HepG2 (cell line): ENCODE data around the gene TMEM132D. TPM values are rescaled to one million over a fixed set of nuclear protein-coding genes. Genes with fewer than 3 reads are reported as not detected.

Source experiments
- ATAC-seq: fragments of 200-7000 bp; cut with Tn5 transposase; 3 replicates; pipeline ENCODE4 v1.9.1; 2020; ENCODE audit warnings: mild to moderate bottlenecking, moderate library complexity
- BruUV-seq: library from RNA; stranded (reverse); fragments of 400-500 nt; replicated peaks from 2 replicates; lab custom pipeline; 2021; lab: Mats Ljungman, UMichigan
- CTCF ChIA-PET: fragments of 300-600 bp; formaldehyde crosslinking; extraction: SDS; loops from one replicate; lab custom pipeline; 2021; ENCODE audit warnings: low total read pairs, inconsistent platforms, low intra/inter-chr PET ratio; lab: Yijun Ruan, JAX
- POLR2A ChIA-PET: fragments of 350-600 bp; sonication (Branson Sonifier 250); formaldehyde crosslinking; loops from one replicate; lab custom pipeline; 2020; ENCODE audit warnings: antibody characterized with exemption, inconsistent platforms; lab: Yijun Ruan, JAX
- DNase-seq: peaks from one replicate; pipeline ENCODE4 v3.0.0-alpha.2; 2015; ENCODE audit warnings: low spot score
- FAIRE-seq: peaks from 3 replicates; lab custom pipeline; 2011; peaks lifted over from hg19 to GRCh38; lab: Jason Lieb, UNC
- H2AFZ ChIP-seq: one replicate; pipeline ENCODE4 v1.6.1; 2011; ENCODE audit warnings: low read length, inconsistent platforms
- H3K27ac ChIP-seq: fragments of 300-600 bp; 3 replicates; pipeline ENCODE4 v1.8.0; 2011; ENCODE audit warnings: mixed run types, mild to moderate bottlenecking, mixed read lengths, low read length, inconsistent platforms; ENCODE audit not compliant: insufficient read depth; ENCODE audit errors: extremely low read length
- H3K27me3 ChIP-seq, 2 experiments: fragments of 200-600 bp in 1 of 2; 2 replicates in 1 of 2; 3 replicates in 1 of 2; pipeline versions ENCODE4 v1.6.0 to v1.8.0; 2011; ENCODE audit warnings: low read length in 2 of 2, mild to moderate bottlenecking in 2 of 2, moderate library complexity in 2 of 2, inconsistent platforms in 1 of 2; ENCODE audit not compliant: insufficient read depth in 2 of 2, control insufficient read depth in 1 of 2
- H3K36me3 ChIP-seq, 2 experiments: fragments of 200-600 bp in 1 of 2; replicated peaks in 1 of 2; 2 replicates in 1 of 2; 3 replicates in 1 of 2; pipeline versions ENCODE4 v1.5.1 to v1.8.0; 2011; ENCODE audit warnings: low read length in 2 of 2, inconsistent platforms in 1 of 2; ENCODE audit not compliant: insufficient read depth in 2 of 2, control insufficient read depth in 1 of 2
- H3K4me1 ChIP-seq: 2 replicates; pipeline ENCODE4 v1.5.1; 2012; ENCODE audit warnings: low read length, inconsistent platforms; ENCODE audit not compliant: insufficient read depth
- H3K4me2 ChIP-seq: 2 replicates; pipeline ENCODE4 v1.6.0; 2011; ENCODE audit warnings: low read depth, low read length, inconsistent platforms
- H3K4me3 ChIP-seq, 3 experiments: fragments of 200-600 bp in 1 of 3; sonication (generic), shearing (Covaris generic) in 1 of 3; replicated peaks in 1 of 3; 2 replicates each; pipeline ENCODE4 v1.5.1; 2011 to 2016; ENCODE audit warnings: low read length in 3 of 3, inconsistent platforms in 2 of 3, low read depth in 2 of 3, mild to moderate bottlenecking in 2 of 3, control low read depth in 1 of 3, mixed read lengths in 1 of 3; ENCODE audit not compliant: insufficient read depth in 1 of 3
- H3K79me2 ChIP-seq: one replicate; pipeline ENCODE4 v1.6.1; 2011; ENCODE audit warnings: low read length, inconsistent platforms; ENCODE audit not compliant: insufficient read depth
- H3K9ac ChIP-seq: 2 replicates; pipeline ENCODE4 v1.6.0; 2011; ENCODE audit warnings: mild to moderate bottlenecking, low read depth, low read length, inconsistent platforms; ENCODE audit not compliant: insufficient read depth
- H3K9me3 ChIP-seq: 2 replicates; pipeline ENCODE4 v1.5.1; 2012; ENCODE audit warnings: mild to moderate bottlenecking, low read length
- H4K20me1 ChIP-seq: 2 replicates; pipeline ENCODE4 v1.6.0; 2011; ENCODE audit warnings: inconsistent platforms, mild to moderate bottlenecking, low read length, moderate library complexity; ENCODE audit not compliant: insufficient read depth
- CREBL2 ChIP-seq: sonication (generic); formaldehyde crosslinking; IDR thresholded peaks from 2 replicates; pipeline ENCODE4 v1.8.1; 2023; ENCODE audit warnings: missing genetic modification reagents, mild to moderate bottlenecking, borderline replicate concordance
- GATAD2A ChIP-seq: IDR thresholded peaks from 2 replicates; pipeline ENCODE4 v1.6.1; 2016
- GLMP ChIP-seq: sonication (generic); formaldehyde crosslinking; IDR thresholded peaks from 2 replicates; pipeline ENCODE4 v1.9.0; 2021; ENCODE audit warnings: missing genetic modification reagents, mild to moderate bottlenecking, borderline replicate concordance
- HOXA7 ChIP-seq: sonication (generic); formaldehyde crosslinking; IDR thresholded peaks from 2 replicates; pipeline ENCODE4 v1.8.1; 2022; ENCODE audit warnings: mild to moderate bottlenecking, missing genetic modification reagents, moderate library complexity
- SNAPC4 ChIP-seq: sonication (generic); formaldehyde crosslinking; IDR thresholded peaks from 2 replicates; pipeline ENCODE4 v1.4.0; 2020; ENCODE audit warnings: mild to moderate bottlenecking, missing genetic modification reagents
- XRCC5 ChIP-seq: fragments of 200-400 bp; formaldehyde crosslinking; optimal IDR thresholded peaks from 2 replicates; pipeline ENCODE3; 2017; ENCODE audit warnings: mild to moderate bottlenecking, low read length
- ZMYM2 ChIP-seq: sonication (generic); formaldehyde crosslinking; IDR thresholded peaks from 2 replicates; pipeline ENCODE4 v1.8.0; 2022; ENCODE audit warnings: mild to moderate bottlenecking, missing genetic modification reagents
- ZNF549 ChIP-seq: sonication (generic); formaldehyde crosslinking; IDR thresholded peaks from 2 replicates; pipeline ENCODE4 v1.5.0; 2020; ENCODE audit warnings: missing genetic modification reagents
- WGBS: methylation state at CpG from one replicate; pipeline ENCODE4 v1.1.6; 2017; ENCODE audit warnings: low lambda C conversion rate; 5-methylcytosine and 5-hydroxymethylcytosine counted together
- in situ Hi-C: cut with HindIII; loops from 2 replicates; pipeline ENCODE4 v1.10.0; 2017; ENCODE audit warnings: low pct_unique_long_range_greater_than_20kb; ENCODE audit not compliant: extremely low pct_ligation_motif_present
- intact Hi-C: fragments of 100-400 bp; cut with micrococcal nuclease; formaldehyde crosslinking; loops from one replicate; pipeline ENCODE4 v1.10.0; 2022; ENCODE audit not compliant: unreplicated experiment
- polyA plus RNA-seq, 8 experiments: library from polyadenylated mRNA; depleted of rRNA in 3 of 8; stranded (reverse) in 7 of 8; unstranded in 1 of 8; fragments of >200 nt; fragmentation: Illumina TruSeq in 4 of 8; extraction: Trizol in 4 of 8; gene quantifications; 2 replicates each; pipeline versions ENCODE4 v1.2.1 to v1.2.3, GENCODE V29; 2011 to 2016; ENCODE audit warnings: low read depth in 4 of 8, missing spikeins in 1 of 8, mixed read lengths in 1 of 8; ENCODE audit not compliant: insufficient read depth in 1 of 8
- total RNA-seq, 5 experiments: library from RNA; depleted of rRNA; stranded (reverse); fragments of >200 nt; fragmentation: Illumina TruSeq; extraction: Trizol; gene quantifications; 2 replicates each; pipeline ENCODE4 v1.2.3, GENCODE V29; 2016; ENCODE audit warnings: low read depth in 1 of 5

Gene TMEM132D
- total and polyA plus RNA-seq, 2 of the 13 experiments (the other 11 are each of a cell fraction or from before 2014, with no cell fraction given): not detected

- CTCF ChIA-PET: no interaction called here
- no TSS peak for BruUV-seq
- in situ Hi-C loops: no loop called here
Observed at GRCh38 chr12:129561304-129561703, 342.5 kb downstream of the TMEM132D start.

More at GRCh38 chr12:129561304-129561703, 342.5 kb downstream of the TMEM132D start:
- intact Hi-C loops: no loop called here
- WGBS: 0% methylated on average over 2 of the region's 2 CpGs
- ATAC-seq (no peak), DNase-seq (no peak), FAIRE-seq (no peak)
- TF ChIP-seq CREBL2 (CRISPR knock-in tag) (no peak), ZMYM2 (CRISPR knock-in tag) (no peak), ZNF549 (CRISPR knock-in tag) (no peak), GATAD2A (CRISPR knock-in tag) (no peak), XRCC5 (no peak), HOXA7 (CRISPR knock-in tag) (no peak), GLMP (no peak), SNAPC4 (no peak)
- Histone ChIP-seq H3K9ac (no peak overlapping the region), H3K27me3 (no peaks in the 10 kb centered on the region), H3K79me2 (no peaks in the 10 kb centered on the region), H3K9me3 (peaks cover 16% of the 10 kb centered on the region; the same call in 1 of the 2 replicates), H3K27ac (no peak overlapping the region), H4K20me1 (no peaks in the 10 kb centered on the region), H2AFZ (no peak overlapping the region), H3K4me1 (no peaks in the 10 kb centered on the region), H3K4me3 (no peak overlapping the region), H3K36me3 (no peaks in the 10 kb centered on the region), H3K4me2 (no peak overlapping the region)
- POLR2A ChIA-PET: no interaction called here
